PFSK-1 (cell line): Measurements from ENCODE around the gene TSHB.

Experiments
- POLR2AphosphoS5 ChIP-seq: IDR thresholded peaks from 2 replicates; pipeline ENCODE4 v1.6.1; 2012; ENCODE audit warnings: low read depth, mild to moderate bottlenecking, control low read depth, low read length, moderate library complexity
- TAF1 ChIP-seq: IDR thresholded peaks from 2 replicates; pipeline ENCODE4 v1.6.1; 2012; ENCODE audit warnings: low read length, control low read depth, borderline replicate concordance; ENCODE audit not compliant: insufficient read depth
- TF ChIP-seq, protein P1 (sequence below), 2 experiments: IDR thresholded peaks; 2 replicates each; pipeline versions ENCODE4 v1.6.1 to v1.8.0; 2011 to 2012; ENCODE audit warnings: low read depth in 2 of 2, low read length in 2 of 2, control low read depth in 1 of 2, inconsistent platforms in 1 of 2, mild to moderate bottlenecking in 1 of 2, moderate library complexity in 1 of 2; ENCODE audit not compliant: insufficient read depth in 1 of 2

DNA sequence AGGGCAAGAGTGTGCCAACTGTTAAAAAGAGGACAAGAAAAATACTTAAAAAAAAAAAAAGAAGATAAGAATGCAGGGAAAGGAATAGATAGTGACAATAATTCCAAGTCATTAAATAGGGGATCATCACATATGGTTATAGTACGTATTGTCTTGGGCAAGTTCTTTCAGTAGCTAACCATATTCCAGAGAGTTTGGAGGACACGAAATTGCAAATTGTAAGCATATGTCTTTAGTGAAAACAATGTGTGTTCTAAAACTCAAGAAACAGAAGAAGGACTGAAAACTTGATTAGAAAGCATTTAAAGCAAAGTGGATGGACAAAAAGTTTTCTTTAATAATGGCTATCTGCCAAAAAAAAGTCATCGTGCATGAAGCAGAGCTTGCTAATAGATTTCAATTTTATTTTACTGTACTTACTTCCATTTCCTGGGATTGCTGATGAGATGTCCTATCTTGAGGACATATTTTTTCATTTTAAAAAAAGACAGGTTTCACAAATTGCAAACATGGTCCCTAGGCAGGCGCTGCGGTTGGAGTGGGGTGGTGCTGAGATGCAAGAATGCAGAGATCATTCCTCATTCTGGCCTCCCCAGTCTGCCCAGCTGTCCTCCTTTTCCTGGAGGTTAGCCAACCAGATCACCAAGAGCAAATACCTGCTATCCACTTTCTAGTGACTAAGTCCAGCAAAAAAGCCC, 47.8 kb downstream of the TSHB start:
- TF ChIP-seq TAF1 = no peak
- TF ChIP-seq POLR2AphosphoS5 = no peak
- TF ChIP-seq, protein P1, sequence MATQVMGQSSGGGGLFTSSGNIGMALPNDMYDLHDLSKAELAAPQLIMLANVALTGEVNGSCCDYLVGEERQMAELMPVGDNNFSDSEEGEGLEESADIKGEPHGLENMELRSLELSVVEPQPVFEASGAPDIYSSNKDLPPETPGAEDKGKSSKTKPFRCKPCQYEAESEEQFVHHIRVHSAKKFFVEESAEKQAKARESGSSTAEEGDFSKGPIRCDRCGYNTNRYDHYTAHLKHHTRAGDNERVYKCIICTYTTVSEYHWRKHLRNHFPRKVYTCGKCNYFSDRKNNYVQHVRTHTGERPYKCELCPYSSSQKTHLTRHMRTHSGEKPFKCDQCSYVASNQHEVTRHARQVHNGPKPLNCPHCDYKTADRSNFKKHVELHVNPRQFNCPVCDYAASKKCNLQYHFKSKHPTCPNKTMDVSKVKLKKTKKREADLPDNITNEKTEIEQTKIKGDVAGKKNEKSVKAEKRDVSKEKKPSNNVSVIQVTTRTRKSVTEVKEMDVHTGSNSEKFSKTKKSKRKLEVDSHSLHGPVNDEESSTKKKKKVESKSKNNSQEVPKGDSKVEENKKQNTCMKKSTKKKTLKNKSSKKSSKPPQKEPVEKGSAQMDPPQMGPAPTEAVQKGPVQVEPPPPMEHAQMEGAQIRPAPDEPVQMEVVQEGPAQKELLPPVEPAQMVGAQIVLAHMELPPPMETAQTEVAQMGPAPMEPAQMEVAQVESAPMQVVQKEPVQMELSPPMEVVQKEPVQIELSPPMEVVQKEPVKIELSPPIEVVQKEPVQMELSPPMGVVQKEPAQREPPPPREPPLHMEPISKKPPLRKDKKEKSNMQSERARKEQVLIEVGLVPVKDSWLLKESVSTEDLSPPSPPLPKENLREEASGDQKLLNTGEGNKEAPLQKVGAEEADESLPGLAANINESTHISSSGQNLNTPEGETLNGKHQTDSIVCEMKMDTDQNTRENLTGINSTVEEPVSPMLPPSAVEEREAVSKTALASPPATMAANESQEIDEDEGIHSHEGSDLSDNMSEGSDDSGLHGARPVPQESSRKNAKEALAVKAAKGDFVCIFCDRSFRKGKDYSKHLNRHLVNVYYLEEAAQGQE (IDR thresholded peaks at IDR 0.05; ENCODE audit: insufficient read depth in 1 of 2, low read depth in 2 of 2, low read length in 2 of 2) = no peak
